WTC11 (cell line): ENCODE measurements around the gene AKTIP. TPM values are rescaled to one million over a fixed set of nuclear protein-coding genes. Genes with fewer than 3 reads are reported as not detected.

Experiments used
- ETV6 ChIP-seq: sonication (generic); formaldehyde crosslinking; IDR thresholded peaks from 2 replicates; pipeline ENCODE4 v1.8.1; 2022; ENCODE audit warnings: mild to moderate bottlenecking, missing genetic modification reagents
- FOXP1 ChIP-seq: sonication (generic); formaldehyde crosslinking; IDR thresholded peaks from 2 replicates; pipeline ENCODE4 v1.8.0; 2022; ENCODE audit warnings: missing genetic modification reagents, mild to moderate bottlenecking, moderate library complexity, borderline replicate concordance
- MYBL2 ChIP-seq: sonication (generic); formaldehyde crosslinking; IDR thresholded peaks from 2 replicates; pipeline ENCODE4 v1.8.1; 2023; ENCODE audit warnings: mild to moderate bottlenecking, moderate library complexity, missing genetic modification reagents
- NFE2L1 ChIP-seq: sonication (generic); formaldehyde crosslinking; IDR thresholded peaks from 2 replicates; pipeline ENCODE4 v1.8.1; 2023; ENCODE audit warnings: missing genetic modification reagents
- NFYB ChIP-seq: sonication (generic); formaldehyde crosslinking; conservative IDR thresholded peaks from 2 replicates; pipeline ENCODE4 v1.8.0; 2022; ENCODE audit warnings: low read depth, missing genetic modification reagents
- NR2C2 ChIP-seq: sonication (generic); formaldehyde crosslinking; IDR thresholded peaks from 2 replicates; pipeline ENCODE4 v1.8.0; 2022; ENCODE audit warnings: mild to moderate bottlenecking, missing genetic modification reagents
- PRRX2 ChIP-seq: fragments of 250-450 bp; sonication (Bioruptor Pico); IDR thresholded peaks from 2 replicates; pipeline ENCODE4 v1.8.0; 2021; ENCODE audit warnings: mild to moderate bottlenecking
- RELA ChIP-seq: sonication (generic); formaldehyde crosslinking; IDR thresholded peaks from 2 replicates; pipeline ENCODE4 v1.8.1; 2022; ENCODE audit warnings: missing genetic modification reagents, mild to moderate bottlenecking, borderline replicate concordance
- RORB ChIP-seq: fragments of 250-450 bp; sonication (Bioruptor Pico); IDR thresholded peaks from 2 replicates; pipeline ENCODE4 v1.9.0; 2021; ENCODE audit warnings: mild to moderate bottlenecking
- SMAD3 ChIP-seq: sonication (generic); formaldehyde crosslinking; IDR thresholded peaks from 2 replicates; pipeline ENCODE4 v1.8.0; 2022; ENCODE audit warnings: missing genetic modification reagents, mild to moderate bottlenecking, borderline replicate concordance
- SOX15 ChIP-seq: fragments of 250-450 bp; sonication (Bioruptor Pico); IDR thresholded peaks from 2 replicates; pipeline ENCODE4 v1.9.0; 2021; ENCODE audit warnings: mild to moderate bottlenecking
- ZNF121 ChIP-seq: sonication (generic); formaldehyde crosslinking; IDR thresholded peaks from 2 replicates; pipeline ENCODE4 v1.8.0; 2023; ENCODE audit warnings: missing genetic modification reagents
- ZNF416 ChIP-seq: fragments of 250-450 bp; sonication (Bioruptor Pico); IDR thresholded peaks from 2 replicates; pipeline ENCODE4 v1.9.0; 2021; ENCODE audit warnings: mild to moderate bottlenecking, inconsistent platforms
- total RNA-seq: library from RNA; stranded (reverse); gene quantifications from 3 replicates; pipeline ENCODE4 v1.2.3, GENCODE V29; 2021
- TF ChIP-seq, protein P1 (sequence below): sonication (generic); formaldehyde crosslinking; IDR thresholded peaks from 2 replicates; pipeline ENCODE4 v1.8.0; 2022; ENCODE audit warnings: missing genetic modification reagents
- TF ChIP-seq, protein P2 (sequence below): sonication (generic); formaldehyde crosslinking; IDR thresholded peaks from 2 replicates; pipeline ENCODE4 v1.8.0; 2022; ENCODE audit warnings: mild to moderate bottlenecking, missing genetic modification reagents
- TF ChIP-seq, protein P3 (sequence below): sonication (generic); formaldehyde crosslinking; IDR thresholded peaks from 2 replicates; pipeline ENCODE4 v1.8.1; 2022; ENCODE audit warnings: missing genetic modification reagents, borderline replicate concordance
- TF ChIP-seq, protein P4 (sequence below): sonication (generic); formaldehyde crosslinking; IDR thresholded peaks from 2 replicates; pipeline ENCODE4 v1.8.0; 2023; ENCODE audit warnings: missing genetic modification reagents
- TF ChIP-seq, protein P5 (sequence below): fragments of 250-450 bp; sonication (Bioruptor Pico); conservative IDR thresholded peaks from 2 replicates; pipeline ENCODE4 v1.9.0; 2021; ENCODE audit warnings: mild to moderate bottlenecking
- TF ChIP-seq, protein P6 (sequence below): fragments of 250-450 bp; sonication (Bioruptor Pico); IDR thresholded peaks from 2 replicates; pipeline ENCODE4 v2.1.2; 2022; ENCODE audit warnings: mild to moderate bottlenecking, moderate library complexity
- TF ChIP-seq, protein P7 (sequence below): sonication (generic); formaldehyde crosslinking; IDR thresholded peaks from 2 replicates; pipeline ENCODE4 v1.8.0; 2023; ENCODE audit warnings: missing genetic modification reagents, mild to moderate bottlenecking, borderline replicate concordance
- TF ChIP-seq, protein P8 (sequence below): sonication (generic); formaldehyde crosslinking; IDR thresholded peaks from 2 replicates; pipeline ENCODE4 v1.8.0; 2022; ENCODE audit warnings: mild to moderate bottlenecking, missing genetic modification reagents

The AKTIP gene
- total RNA-seq, 1 experiment from 2014 or later = 19.9 TPM

DNA sequence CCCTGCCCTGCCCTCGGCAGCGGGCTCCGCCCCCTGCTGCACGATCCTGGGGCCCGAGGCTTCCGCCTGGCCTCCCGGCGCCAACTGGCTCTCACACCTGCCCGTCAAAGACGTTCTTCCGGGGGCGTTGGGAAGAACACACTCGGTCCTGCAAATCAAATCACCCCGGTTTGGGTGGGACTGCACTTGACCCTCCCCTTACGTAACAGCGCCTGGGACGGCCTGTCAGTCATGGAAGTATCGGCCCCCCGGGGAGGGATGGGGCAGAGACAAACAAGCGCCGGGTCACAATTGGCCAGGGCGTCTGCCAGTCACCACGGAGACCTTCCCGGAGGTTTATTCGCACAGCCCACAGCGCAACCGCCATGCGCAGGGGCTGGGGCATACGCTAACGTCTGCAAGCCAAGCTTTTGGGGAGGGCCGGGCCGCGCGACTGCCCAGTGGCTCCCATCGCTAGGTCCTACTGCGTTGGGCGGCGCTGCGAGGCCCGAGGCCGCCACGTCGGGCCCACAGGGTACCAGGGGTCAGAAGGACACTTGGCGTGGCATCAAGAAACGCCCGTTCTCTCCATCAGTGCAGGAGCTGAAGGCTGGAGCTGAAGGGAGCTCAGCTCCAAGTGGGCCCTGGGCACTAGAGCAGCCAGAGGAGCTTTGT is 388 bp upstream of the AKTIP start (continued):
- TF ChIP-seq, protein P1, sequence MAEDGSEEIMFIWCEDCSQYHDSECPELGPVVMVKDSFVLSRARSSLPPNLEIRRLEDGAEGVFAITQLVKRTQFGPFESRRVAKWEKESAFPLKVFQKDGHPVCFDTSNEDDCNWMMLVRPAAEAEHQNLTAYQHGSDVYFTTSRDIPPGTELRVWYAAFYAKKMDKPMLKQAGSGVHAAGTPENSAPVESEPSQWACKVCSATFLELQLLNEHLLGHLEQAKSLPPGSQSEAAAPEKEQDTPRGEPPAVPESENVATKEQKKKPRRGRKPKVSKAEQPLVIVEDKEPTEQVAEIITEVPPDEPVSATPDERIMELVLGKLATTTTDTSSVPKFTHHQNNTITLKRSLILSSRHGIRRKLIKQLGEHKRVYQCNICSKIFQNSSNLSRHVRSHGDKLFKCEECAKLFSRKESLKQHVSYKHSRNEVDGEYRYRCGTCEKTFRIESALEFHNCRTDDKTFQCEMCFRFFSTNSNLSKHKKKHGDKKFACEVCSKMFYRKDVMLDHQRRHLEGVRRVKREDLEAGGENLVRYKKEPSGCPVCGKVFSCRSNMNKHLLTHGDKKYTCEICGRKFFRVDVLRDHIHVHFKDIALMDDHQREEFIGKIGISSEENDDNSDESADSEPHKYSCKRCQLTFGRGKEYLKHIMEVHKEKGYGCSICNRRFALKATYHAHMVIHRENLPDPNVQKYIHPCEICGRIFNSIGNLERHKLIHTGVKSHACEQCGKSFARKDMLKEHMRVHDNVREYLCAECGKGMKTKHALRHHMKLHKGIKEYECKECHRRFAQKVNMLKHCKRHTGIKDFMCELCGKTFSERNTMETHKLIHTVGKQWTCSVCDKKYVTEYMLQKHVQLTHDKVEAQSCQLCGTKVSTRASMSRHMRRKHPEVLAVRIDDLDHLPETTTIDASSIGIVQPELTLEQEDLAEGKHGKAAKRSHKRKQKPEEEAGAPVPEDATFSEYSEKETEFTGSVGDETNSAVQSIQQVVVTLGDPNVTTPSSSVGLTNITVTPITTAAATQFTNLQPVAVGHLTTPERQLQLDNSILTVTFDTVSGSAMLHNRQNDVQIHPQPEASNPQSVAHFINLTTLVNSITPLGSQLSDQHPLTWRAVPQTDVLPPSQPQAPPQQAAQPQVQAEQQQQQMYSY = no peak
- no peak for TF ChIP-seq RELA
- TF ChIP-seq NR2C2 (CRISPR knock-in tag) = no peak
- TF ChIP-seq NFE2L1 (CRISPR knock-in tag) = no peak
- TF ChIP-seq, protein P2, sequence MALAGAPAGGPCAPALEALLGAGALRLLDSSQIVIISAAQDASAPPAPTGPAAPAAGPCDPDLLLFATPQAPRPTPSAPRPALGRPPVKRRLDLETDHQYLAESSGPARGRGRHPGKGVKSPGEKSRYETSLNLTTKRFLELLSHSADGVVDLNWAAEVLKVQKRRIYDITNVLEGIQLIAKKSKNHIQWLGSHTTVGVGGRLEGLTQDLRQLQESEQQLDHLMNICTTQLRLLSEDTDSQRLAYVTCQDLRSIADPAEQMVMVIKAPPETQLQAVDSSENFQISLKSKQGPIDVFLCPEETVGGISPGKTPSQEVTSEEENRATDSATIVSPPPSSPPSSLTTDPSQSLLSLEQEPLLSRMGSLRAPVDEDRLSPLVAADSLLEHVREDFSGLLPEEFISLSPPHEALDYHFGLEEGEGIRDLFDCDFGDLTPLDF (CRISPR knock-in tag) = no peak
- TF ChIP-seq, protein P3, sequence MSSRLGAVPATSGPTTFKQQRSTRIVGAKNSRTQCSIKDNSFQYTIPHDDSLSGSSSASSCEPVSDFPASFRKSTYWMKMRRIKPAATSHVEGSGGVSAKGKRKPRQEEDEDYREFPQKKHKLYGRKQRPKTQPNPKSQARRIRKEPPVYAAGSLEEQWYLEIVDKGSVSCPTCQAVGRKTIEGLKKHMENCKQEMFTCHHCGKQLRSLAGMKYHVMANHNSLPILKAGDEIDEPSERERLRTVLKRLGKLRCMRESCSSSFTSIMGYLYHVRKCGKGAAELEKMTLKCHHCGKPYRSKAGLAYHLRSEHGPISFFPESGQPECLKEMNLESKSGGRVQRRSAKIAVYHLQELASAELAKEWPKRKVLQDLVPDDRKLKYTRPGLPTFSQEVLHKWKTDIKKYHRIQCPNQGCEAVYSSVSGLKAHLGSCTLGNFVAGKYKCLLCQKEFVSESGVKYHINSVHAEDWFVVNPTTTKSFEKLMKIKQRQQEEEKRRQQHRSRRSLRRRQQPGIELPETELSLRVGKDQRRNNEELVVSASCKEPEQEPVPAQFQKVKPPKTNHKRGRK (CRISPR knock-in tag) = no peak
- no peak for TF ChIP-seq ZNF416 (CRISPR knock-in tag)
- TF ChIP-seq, protein P4, sequence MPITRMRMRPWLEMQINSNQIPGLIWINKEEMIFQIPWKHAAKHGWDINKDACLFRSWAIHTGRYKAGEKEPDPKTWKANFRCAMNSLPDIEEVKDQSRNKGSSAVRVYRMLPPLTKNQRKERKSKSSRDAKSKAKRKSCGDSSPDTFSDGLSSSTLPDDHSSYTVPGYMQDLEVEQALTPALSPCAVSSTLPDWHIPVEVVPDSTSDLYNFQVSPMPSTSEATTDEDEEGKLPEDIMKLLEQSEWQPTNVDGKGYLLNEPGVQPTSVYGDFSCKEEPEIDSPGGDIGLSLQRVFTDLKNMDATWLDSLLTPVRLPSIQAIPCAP = no peak
- TF ChIP-seq, protein P5, sequence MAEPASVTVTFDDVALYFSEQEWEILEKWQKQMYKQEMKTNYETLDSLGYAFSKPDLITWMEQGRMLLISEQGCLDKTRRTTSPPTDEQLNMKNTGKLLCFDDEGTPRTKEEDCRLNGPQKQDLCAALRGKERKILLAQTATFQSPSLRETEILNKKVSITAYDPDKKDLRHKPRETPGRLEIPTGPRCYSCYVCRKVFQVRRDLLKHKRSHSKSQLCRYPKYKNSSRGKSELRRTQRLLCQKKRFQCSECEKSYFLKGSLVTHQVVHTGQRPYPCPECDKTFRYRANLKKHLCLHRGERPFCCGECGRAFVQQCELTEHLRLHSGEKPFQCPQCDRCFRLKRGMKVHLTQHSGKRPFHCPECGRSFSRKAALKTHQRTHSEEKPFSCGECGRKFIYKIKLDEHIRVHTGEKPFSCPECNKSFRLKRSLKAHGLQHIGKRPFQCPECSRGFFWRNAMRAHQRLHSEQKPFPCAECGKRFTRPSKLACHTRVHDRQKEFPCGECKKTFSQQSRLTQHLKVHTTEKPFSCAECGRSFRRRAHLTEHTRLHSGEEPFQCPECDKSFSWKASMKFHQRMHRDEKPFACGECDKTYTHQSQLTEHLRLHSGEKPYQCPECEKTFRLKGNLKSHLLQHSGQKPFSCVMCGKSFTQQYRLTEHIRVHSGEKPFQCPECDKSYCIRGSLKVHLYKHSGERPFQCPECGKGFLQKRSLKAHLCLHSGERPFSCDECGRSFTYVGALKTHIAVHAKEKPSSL (CRISPR knock-in tag) = no peak
- TF ChIP-seq, protein P6, sequence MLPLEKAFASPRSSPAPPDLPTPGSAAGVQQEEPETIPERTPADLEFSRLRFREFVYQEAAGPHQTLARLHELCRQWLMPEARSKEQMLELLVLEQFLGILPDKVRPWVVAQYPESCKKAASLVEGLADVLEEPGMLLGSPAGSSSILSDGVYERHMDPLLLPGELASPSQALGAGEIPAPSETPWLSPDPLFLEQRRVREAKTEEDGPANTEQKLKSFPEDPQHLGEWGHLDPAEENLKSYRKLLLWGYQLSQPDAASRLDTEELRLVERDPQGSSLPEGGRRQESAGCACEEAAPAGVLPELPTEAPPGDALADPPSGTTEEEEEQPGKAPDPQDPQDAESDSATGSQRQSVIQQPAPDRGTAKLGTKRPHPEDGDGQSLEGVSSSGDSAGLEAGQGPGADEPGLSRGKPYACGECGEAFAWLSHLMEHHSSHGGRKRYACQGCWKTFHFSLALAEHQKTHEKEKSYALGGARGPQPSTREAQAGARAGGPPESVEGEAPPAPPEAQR (CRISPR knock-in tag) = no peak
- no peak for TF ChIP-seq SOX15
- TF ChIP-seq NFYB (CRISPR knock-in tag) = peak; percentile 94
- no peak for TF ChIP-seq PRRX2 (CRISPR knock-in tag)
- no peak for TF ChIP-seq RORB (CRISPR knock-in tag)
- TF ChIP-seq FOXP1 = peak; percentile 90; the same call in 1 of the 2 replicates
- TF ChIP-seq, protein P7, sequence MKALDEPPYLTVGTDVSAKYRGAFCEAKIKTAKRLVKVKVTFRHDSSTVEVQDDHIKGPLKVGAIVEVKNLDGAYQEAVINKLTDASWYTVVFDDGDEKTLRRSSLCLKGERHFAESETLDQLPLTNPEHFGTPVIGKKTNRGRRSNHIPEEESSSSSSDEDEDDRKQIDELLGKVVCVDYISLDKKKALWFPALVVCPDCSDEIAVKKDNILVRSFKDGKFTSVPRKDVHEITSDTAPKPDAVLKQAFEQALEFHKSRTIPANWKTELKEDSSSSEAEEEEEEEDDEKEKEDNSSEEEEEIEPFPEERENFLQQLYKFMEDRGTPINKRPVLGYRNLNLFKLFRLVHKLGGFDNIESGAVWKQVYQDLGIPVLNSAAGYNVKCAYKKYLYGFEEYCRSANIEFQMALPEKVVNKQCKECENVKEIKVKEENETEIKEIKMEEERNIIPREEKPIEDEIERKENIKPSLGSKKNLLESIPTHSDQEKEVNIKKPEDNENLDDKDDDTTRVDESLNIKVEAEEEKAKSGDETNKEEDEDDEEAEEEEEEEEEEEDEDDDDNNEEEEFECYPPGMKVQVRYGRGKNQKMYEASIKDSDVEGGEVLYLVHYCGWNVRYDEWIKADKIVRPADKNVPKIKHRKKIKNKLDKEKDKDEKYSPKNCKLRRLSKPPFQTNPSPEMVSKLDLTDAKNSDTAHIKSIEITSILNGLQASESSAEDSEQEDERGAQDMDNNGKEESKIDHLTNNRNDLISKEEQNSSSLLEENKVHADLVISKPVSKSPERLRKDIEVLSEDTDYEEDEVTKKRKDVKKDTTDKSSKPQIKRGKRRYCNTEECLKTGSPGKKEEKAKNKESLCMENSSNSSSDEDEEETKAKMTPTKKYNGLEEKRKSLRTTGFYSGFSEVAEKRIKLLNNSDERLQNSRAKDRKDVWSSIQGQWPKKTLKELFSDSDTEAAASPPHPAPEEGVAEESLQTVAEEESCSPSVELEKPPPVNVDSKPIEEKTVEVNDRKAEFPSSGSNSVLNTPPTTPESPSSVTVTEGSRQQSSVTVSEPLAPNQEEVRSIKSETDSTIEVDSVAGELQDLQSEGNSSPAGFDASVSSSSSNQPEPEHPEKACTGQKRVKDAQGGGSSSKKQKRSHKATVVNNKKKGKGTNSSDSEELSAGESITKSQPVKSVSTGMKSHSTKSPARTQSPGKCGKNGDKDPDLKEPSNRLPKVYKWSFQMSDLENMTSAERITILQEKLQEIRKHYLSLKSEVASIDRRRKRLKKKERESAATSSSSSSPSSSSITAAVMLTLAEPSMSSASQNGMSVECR (CRISPR knock-in tag) = no peak; the same call in 1 of the 2 replicates
- TF ChIP-seq ZNF121 (CRISPR knock-in tag) = no peak
- TF ChIP-seq ETV6 (CRISPR knock-in tag) = peak; percentile 75; the same call in 1 of the 2 replicates
- TF ChIP-seq MYBL2 = peak; percentile 85; the same call in 1 of the 2 replicates
- TF ChIP-seq, protein P8, sequence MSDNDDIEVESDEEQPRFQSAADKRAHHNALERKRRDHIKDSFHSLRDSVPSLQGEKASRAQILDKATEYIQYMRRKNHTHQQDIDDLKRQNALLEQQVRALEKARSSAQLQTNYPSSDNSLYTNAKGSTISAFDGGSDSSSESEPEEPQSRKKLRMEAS (CRISPR knock-in tag) = peak; percentile 66; the same call in 1 of the 2 replicates
- TF ChIP-seq SMAD3 (CRISPR knock-in tag) = no peak
